Measurements from ENCODE around the gene ZFP62.

- TF ChIP-seq CTCF (IDR thresholded peaks at IDR 0.05): no peak
- no peak for TF ChIP-seq EP300 (IDR thresholded peaks at IDR 0.05)
- no peak for TF ChIP-seq POLR2A (IDR thresholded peaks at IDR 0.05)
Measured at GRCh38 chr5:180862645-180863044, 1.6 kb upstream of the ZFP62 start.

Data from ovary (tissue), 3 donors.